ENCODE results near the gene GOLGA8B.

DNA sequence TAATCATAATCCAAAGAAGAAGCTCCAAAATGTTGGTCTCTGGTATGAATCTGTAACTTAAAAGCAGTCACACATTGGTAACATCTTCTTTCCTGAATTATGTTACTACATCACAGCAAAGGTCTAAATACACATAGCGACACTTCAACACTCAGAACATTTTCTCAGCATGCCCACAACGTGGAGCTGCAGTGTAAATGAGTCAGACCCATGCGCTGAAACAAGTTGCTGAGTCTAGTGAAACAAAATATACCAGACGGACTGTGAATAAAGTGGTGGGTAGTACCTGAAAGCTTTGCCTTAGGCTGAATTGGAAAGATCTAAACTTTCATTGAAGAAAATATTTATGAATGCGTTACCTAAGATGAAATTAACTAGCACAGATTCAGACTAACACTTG lies 33.2 kb upstream of the GOLGA8B start:
- TF ChIP-seq, protein P1, sequence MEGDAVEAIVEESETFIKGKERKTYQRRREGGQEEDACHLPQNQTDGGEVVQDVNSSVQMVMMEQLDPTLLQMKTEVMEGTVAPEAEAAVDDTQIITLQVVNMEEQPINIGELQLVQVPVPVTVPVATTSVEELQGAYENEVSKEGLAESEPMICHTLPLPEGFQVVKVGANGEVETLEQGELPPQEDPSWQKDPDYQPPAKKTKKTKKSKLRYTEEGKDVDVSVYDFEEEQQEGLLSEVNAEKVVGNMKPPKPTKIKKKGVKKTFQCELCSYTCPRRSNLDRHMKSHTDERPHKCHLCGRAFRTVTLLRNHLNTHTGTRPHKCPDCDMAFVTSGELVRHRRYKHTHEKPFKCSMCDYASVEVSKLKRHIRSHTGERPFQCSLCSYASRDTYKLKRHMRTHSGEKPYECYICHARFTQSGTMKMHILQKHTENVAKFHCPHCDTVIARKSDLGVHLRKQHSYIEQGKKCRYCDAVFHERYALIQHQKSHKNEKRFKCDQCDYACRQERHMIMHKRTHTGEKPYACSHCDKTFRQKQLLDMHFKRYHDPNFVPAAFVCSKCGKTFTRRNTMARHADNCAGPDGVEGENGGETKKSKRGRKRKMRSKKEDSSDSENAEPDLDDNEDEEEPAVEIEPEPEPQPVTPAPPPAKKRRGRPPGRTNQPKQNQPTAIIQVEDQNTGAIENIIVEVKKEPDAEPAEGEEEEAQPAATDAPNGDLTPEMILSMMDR (conservative IDR thresholded peaks at IDR 0.05), result no peak
- no peak for TF ChIP-seq EZH2 (IDR thresholded peaks at IDR 0.05; ENCODE audit: low read depth)

Measured in PC-9 (cell line).